ENCODE data around the gene POLR2A.

POLR2A gene

GRCh38 chr17:7464081-7464480, 20.1 kb upstream of the POLR2A start:
- H3K9me3 ChIP-seq (ENCODE audit: severe bottlenecking) = no peaks in the 10 kb centered on the region
- no peaks in the 10 kb centered on the region for H3K27me3 ChIP-seq (ENCODE audit: insufficient read depth, low read depth, severe bottlenecking)
- DNase-seq = no peak
- H3K4me3 ChIP-seq (ENCODE audit: low read depth, low read length) = no peak overlapping the region
- H3K36me3 ChIP-seq = peaks cover 29% of the 10 kb centered on the region
- no peak overlapping the region for H3K27ac ChIP-seq
- no peak for TF ChIP-seq CTCF (IDR thresholded peaks at IDR 0.05; ENCODE audit: low read depth, low read length)

- H3K27me3 ChIP-seq (ENCODE audit: insufficient read depth, low read depth, severe bottlenecking) = no peaks in the 10 kb centered on the region
- no peak overlapping the region for H3K4me3 ChIP-seq (ENCODE audit: low read depth, low read length)
- no peak for DNase-seq
- no peak for TF ChIP-seq CTCF (IDR thresholded peaks at IDR 0.05; ENCODE audit: low read depth, low read length)
- no peak overlapping the region for H3K27ac ChIP-seq
- no peaks in the 10 kb centered on the region for H3K9me3 ChIP-seq (ENCODE audit: severe bottlenecking)
- H3K36me3 ChIP-seq = peaks cover 29% of the 10 kb centered on the region
These were observed 18.4 kb upstream of the POLR2A start for GRCh38 chr17:7465597-7466275.

GRCh38 chr17:7466318-7466638, 17.9 kb upstream of the POLR2A start:
- no peaks in the 10 kb centered on the region for H3K9me3 ChIP-seq (ENCODE audit: severe bottlenecking)
- peaks cover 29% of the 10 kb centered on the region for H3K36me3 ChIP-seq
- H3K27me3 ChIP-seq (ENCODE audit: insufficient read depth, low read depth, severe bottlenecking) = no peaks in the 10 kb centered on the region
- no peak for TF ChIP-seq CTCF (IDR thresholded peaks at IDR 0.05; ENCODE audit: low read depth, low read length)
- no peak for DNase-seq
- no peak overlapping the region for H3K4me3 ChIP-seq (ENCODE audit: low read depth, low read length)
- no peak overlapping the region for H3K27ac ChIP-seq

GRCh38 chr17:7466639-7467341, 17.4 kb upstream of the POLR2A start:
- H3K27ac ChIP-seq = no peak overlapping the region
- peaks cover 29% of the 10 kb centered on the region for H3K36me3 ChIP-seq
- no peak for DNase-seq
- H3K27me3 ChIP-seq (ENCODE audit: insufficient read depth, low read depth, severe bottlenecking) = no peaks in the 10 kb centered on the region
- no peak overlapping the region for H3K4me3 ChIP-seq (ENCODE audit: low read depth, low read length)
- TF ChIP-seq CTCF (IDR thresholded peaks at IDR 0.05; ENCODE audit: low read depth, low read length) = no peak
- H3K9me3 ChIP-seq (ENCODE audit: severe bottlenecking) = no peaks in the 10 kb centered on the region

GRCh38 chr17:7467498-7467897, 16.7 kb upstream of the POLR2A start:
- DNase-seq = no peak
- Histone ChIP-seq H3K9me3 (ENCODE audit: severe bottlenecking) (no peaks in the 10 kb centered on the region), H3K27ac (no peak overlapping the region)

More at GRCh38 chr17:7467498-7467897, 16.7 kb upstream of the POLR2A start:
- Histone ChIP-seq H3K36me3 (peaks cover 24% of the 10 kb centered on the region), H3K27me3 (ENCODE audit: insufficient read depth, low read depth, severe bottlenecking) (no peaks in the 10 kb centered on the region), H3K4me3 (ENCODE audit: low read depth, low read length) (no peak overlapping the region)
- no peak for TF ChIP-seq CTCF (IDR thresholded peaks at IDR 0.05; ENCODE audit: low read depth, low read length)
